GM18870 (cell line): ENCODE measurements around the gene STPG2.
"Not testable (repeated sequence)": the region's sequence is repeated elsewhere in the genome, so short reads cannot be mapped to it uniquely, and the experiment has no call there.

Experiments
- ATAC-seq: cut with Tn5 transposase; IDR thresholded peaks from one replicate; pipeline ENCODE4 v1.9.1; 2021; ENCODE audit warnings: moderate library complexity; ENCODE audit not compliant: unreplicated experiment

Gene STPG2

DNA sequence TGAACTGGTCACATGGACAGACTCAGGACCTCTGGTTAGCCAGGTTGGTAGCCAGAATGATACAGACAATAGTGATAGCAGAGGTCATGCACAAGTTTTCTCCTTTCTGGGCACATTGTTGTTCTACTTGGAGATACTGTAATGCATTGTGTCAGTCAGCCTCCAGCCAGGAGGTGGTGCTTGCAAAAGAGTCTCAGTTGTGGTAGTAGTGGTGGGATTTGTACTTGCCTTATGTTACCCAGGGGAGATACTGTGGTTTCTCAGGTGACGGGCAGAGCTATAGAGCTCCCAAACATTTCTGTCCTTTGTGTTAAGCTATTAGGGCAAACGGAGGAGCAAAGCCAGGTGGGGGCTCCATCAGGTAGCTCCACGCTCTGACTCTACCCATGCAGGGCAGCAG is 190.5 kb downstream of the STPG2 start:
- ATAC-seq, result no peak

DNA sequence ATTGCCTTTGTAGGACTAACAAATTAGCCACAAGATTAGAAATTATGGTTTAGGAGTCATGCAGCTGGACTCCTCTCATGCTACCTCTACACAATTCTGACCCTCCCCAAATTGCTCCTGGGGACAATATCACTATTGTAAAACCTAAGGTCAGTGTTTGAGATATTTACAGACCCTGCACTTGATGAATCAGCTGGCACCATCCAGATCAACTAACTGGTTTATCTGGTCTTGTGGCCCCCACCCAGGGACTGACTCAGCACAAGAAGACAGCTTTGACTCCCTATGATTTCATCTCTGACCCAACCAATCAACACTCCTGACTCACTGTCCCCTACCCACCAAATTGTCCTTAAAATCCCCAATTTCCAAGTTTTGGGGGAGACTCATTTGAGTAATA is 192.4 kb downstream of the STPG2 start:
- ATAC-seq, result no peak

DNA sequence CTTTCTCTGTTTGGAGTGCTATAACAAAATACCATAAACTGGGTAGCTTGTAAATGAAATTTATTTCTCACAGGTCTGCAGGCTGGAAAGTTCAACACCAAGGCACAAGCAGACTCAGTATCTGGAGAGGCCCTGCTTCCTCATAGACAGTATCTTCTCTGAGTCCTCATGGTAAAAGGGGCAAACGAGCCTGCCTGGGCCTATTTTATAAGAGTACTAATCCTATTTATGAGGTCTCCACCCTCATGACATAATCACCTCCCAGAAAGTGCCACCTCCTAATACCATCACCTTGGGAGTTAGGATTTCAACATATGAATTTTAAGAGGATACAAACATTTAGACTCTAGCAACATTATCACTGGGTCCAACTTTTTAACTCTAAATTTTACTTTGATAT is 200.3 kb downstream of the STPG2 start:
- ATAC-seq, result no peak

DNA sequence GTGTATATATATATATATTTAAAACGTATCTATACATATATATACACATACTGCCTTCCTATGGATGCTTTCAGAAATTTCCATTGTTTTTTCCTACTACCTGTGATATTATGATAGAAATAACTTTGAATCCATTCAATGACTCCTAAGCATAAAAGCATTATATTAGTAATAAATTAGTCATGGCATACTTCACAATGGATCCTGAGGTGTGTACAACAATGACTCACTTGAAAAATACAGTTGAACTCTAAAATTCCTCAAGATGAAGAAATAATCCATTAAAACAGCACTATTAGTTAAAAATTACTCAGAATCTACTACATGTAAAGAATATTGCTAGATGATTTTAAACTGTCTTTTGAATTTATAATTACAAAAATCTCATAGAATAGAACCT is 201.1 kb downstream of the STPG2 start:
- ATAC-seq, result no peak

DNA sequence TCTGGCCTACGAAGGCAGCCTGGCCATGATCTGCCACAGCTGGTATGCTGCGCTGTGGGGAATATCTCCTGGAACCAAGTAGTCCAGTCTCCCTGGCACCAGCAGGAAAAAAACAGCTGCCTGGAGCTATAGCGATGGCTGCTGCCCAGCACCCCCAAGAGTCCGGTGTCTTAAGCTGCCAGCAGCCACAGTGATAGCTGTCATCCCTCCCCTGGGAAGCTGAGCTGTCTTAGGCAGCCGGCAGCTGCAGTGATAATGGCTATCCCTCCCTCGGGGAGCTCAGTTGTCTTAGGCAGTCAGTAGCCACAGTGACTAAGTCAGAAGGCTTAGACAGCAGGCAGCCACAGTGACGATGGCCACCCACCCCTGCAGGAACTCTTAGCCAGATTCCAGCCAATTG is 205.1 kb downstream of the STPG2 start:
- ATAC-seq, result no peak

DNA sequence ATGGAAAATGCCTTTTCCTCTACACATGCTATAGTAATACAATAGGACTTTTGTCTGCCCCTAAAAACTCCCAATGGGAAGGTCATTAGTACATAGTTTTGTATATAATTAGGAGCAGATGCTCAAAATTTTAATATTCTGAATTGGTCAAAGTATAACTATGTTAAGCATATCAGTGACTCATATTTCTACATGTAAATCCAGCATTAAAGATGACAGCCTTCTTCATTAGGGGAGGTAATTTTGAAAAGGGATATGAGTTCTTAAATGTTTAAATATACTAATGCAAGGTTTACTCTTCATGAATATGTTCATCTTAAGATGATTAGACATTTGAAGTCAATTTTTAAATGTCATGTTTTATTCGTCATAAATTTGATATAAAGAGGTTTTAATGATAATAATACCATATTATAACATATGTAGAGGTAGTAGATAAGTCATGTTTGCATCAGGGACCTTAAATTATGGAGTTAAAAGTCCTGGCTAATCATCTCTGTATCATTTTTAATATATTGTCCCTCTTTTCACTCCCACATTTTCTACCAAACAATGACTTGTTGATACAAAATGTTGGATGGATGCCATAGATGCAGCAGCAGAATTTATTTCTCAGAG is 218.8 kb downstream of the STPG2 start:
- no peak for ATAC-seq

DNA sequence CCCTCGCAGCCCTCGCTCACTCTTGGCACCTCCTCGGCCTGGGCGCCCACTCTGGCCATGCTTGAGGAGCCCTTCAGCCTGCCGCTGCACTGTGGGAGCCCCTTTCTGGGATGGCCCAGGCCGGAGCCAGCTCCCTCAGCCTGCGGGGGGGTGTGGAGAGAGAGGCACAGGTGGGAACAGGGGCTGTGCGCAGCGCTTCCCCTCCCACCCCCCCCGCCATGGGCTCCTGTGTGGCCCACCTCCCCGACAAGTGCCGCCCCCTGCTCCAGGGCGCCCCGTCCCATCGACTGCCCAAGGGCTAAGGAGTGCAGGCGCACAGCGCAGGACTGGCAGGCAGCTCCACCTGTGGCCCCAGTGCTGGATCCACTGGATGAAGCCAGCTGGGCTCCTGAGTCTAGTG is 220.2 kb downstream of the STPG2 start:
- no peak for ATAC-seq

DNA sequence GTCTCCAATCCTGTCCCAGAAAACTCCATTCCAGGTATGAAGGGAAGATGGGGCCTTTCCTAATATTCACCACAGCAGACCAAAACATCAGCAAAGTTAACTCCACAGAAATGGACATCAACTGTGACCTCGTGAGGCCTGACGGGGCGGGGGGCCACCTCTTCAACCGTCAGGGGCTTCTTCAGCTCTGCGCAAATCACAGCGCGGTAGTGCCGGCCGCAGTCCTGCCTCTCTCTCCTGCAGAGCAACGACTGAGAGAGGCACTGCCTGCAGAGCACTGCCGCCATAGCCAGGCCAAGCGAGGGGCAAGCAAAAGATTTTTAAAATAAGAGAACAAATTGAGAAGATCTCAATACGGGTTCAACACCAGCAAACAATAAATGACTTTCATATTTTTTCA is 226.2 kb downstream of the STPG2 start:
- ATAC-seq, result no peak

DNA sequence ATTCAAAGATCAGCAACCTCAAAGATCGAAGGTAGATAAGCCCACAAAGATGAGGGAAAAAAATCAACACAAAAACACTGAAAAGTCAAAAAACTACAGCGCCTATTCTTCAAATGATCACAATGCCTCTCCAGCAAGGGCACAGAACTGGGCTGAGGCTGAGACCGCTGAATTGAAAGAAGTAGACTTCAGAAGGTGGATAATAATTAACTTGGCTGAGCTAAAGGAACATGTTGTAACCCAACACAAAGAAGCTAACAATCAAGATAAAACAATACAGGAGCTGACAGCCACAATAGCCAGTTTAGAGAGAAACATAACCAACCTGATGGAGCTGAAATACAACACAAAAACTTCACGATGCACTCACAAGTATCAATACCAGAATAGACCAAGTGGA is 231.1 kb downstream of the STPG2 start:
- ATAC-seq, result no peak

DNA sequence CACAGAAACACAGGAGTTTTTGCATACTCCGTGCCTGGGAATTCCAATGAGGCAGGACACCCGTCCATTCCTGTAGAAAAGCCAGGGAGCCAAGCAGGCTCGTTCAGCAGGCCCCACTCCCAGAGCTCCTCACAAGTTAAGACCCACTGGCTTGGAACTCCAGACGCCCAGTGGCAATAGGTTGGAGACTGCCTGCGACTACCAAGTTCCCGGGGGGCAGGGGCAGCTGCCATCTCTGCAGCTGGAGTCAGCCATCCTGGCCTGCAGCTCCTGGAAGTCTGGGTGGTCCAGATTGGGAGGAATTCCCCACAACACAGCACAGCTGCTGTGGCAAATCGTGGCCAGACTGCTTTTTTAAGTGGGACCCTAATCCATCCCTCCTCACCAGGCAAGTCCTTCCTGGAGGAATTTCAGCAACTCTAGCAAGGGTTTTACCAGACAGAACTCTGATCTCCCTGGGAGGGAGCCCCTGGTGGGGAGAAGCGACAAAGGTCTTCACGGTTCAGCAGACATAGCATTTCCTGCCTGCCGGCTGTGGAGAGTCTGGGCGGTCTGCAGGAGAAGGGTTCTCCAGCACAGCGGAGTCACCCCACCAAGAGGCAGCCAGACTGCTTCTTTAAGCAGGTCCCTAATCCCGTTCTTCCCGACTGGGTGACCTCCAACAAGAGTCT is 231.9 kb downstream of the STPG2 start:
- no peak for ATAC-seq

DNA sequence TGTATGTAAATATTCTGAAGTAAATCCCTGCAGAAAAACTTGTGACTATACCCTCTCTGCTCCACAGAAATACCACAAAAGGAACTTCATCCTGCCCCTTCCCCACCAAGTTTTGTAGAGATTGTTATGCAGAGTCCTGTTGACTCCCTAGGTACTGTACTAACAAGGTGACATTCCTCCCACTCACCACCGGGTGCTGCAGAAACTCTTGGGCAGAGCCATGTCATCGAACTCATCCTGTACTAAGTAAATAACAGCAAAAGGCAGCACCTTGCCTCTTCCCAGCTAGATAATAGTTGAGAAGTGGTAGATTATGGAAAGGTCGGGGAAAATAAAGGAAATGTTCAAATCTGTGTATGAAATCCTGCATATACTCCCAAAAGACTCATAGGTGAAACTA is 233.3 kb downstream of the STPG2 start:
- no peak for ATAC-seq

DNA sequence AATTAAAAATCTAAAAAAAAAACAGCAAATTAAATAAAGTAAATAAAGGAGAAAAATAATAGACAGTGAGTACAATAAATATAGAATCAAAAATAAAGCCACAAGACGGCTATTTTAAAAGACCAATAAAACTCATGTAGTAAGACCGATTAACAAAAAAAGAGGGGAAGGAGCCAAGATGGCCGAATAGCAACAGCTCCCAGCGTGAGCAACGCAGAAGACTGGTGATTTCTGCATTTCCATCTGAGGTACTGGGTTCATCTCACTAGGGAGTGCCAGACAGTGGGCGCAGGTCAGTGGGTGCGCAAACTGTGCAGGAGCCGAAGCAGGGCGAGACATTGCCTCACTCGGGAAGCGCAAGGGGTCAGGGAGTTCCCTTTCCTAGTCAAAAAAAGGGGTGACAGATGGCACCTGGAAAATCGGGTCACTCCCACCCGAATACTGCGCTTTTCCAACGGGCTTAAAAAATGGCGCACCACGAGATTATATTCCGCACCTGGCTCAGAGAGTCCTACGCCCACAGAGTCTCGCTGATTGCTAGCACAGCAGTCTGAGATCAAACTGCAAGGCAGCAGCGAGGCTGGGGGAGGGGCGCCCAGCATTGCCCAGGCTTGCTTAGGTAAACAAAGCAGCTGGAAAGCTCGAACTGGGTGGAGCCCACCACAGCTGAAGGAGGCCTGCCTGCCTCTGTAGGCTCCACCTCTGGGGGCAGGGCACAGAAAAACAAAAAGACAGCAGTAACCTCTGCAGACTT is 239.7 kb downstream of the STPG2 start:
- not testable (repeated sequence) for ATAC-seq

DNA sequence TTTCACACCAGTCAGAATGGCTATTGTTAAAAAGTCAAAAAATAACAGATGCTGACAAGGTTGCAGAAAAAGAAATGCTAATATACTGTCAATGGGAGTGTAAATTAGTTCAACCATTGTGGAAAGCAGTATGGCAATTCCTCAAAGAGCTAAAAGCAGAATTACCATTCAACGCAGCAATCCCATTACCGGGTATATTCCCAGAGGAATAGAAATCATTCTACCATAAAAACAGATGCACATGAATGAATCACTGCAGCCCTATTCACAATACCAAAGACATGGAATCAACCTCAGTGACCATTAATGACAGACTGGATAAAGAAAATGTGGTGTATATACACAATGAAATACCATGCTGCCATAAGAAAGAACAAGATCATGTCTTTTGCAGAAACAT is 243.0 kb downstream of the STPG2 start:
- ATAC-seq, result no peak

DNA sequence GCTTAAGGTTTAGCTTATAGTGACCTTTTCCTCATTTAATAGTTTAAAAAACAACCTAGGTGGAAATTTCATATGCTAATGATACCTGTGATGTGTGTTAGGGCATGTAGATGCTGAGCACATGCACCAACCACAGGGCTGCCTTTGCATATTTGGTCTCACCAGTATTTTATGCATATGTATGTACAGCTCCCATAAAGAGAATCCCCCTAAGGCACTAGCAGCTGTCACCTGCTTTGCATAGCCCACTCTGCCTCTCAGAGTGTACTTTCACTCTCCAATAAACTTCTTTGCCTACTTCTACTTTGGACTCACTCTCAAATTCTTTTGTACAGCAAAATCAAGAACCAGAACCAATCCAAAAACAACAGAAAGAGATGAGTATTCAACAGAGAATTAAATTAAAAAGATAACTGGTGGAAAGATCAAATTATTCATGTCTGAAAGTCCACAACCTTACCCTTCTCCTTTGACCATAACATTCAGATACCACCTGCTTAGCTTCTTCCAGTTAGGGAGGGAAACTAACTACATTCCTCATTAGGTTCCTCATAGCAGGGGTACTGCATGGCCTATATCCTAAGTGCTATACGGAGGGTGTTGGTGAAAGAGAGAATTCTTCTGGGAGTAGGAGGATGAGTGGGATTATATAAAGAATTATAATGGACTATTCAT is 250.5 kb downstream of the STPG2 start:
- ATAC-seq, result no peak

DNA sequence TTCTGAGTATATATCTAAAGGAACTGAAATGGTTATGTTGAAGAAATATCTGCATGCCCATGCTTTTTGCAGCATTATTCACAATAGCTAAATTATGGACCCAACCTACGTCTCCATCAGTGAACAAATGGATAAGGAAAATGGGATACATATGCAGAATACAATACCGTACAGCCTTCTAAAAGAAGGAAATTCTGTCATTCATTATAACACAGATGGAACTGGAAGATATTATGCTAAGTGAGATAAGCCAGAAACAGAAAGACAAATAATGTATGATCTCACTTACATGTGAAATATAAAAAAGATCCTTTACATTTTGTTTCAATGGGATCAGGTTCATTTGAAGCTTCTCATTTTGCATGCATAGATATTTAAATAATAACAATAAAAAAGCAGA is 263.3 kb downstream of the STPG2 start:
- no peak for ATAC-seq

DNA sequence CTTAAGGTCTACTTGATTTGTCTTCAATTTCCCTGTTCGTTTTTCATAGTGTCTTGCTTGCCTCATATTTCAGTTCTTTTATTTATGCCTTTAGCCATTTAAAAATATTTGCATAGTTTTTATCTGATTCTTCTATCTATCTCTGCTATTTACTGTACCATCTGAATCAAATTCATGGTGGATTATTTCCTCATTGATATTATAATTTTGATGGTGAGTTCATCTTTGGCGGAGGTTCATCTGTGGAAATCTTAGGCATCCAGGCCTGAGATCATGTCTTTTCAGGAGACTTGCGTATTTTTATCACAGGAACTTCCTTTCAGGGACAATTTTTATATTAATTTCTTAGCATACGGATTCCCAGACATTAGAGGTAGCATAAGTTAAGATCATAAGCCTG is 275.2 kb downstream of the STPG2 start:
- ATAC-seq, result no peak

DNA sequence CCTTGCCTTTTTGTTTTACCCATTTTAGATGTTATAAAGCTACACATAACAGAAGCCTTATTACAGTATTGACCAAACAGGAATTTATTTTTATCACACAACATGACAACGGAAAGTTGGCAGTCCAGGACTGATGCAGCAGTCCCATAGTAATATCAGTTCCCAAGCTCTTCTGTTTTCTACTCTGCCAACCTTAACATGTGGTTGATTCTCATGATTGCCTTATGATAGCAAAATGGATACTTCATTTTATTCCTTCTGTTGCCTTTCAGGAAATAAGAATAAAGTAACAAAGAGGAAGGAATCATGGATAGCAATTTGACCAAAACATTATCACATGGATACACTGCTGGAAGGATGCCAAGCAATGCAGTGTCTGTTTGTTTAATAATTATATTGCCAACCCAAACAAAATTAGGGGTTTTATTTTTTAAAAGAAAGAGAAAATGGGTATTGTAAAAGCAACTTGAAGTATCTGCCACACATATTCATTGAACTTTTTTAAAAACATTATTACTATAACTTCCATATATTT is 275.7 kb downstream of the STPG2 start:
- ATAC-seq, result no peak

DNA sequence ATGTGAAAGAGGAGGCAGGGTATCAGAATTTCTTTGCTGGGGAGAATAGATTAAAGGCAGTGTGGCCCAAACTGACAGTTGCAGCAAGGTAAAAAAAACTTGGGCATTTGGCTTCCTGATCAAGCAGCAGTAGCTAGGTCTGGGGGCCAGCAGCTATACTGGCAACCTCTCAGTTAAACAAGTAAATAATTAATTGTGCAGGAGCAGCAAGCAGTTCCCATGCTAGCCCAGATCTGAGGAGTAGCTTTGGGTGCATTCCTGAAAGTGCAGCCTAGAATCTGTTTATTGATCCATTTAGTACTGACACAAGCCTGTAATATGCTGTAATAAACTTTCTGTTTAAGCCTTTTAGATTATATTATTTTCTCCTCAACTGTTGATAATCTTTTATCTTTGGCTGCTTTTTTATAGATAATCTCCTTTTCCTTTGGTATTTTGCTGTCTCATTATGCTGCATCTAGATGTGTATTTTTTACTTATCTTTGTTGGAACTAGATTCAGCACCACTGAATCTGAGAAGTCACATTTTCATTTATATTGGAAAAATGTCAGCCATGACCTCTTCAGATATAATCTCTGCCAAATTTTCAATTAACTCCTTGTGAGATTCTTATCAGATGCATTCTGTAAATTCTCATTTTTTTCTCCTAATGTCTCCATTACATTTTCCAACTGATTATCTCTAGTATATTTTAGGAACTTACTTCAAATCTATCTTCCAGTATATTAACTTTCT is 276.3 kb downstream of the STPG2 start:
- no peak for ATAC-seq

DNA sequence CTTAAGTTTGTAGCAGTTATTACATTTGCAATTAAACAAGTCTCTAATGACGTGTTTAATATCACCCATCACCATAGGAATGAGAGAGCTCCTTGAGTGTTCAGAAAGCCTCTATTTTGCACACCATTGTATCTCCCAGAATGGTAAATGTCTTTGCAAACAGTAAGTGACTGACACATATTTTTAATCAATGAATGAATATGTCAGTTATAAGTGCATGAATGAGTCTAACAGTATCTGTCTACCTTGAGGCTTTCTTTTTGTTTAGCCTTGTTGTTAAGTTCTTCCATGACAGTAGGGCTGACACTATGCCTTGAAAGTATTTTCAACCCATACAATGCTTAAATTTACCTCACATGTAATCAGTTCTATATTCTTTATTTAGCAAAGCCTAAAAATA is 292.2 kb downstream of the STPG2 start:
- ATAC-seq, result no peak

DNA sequence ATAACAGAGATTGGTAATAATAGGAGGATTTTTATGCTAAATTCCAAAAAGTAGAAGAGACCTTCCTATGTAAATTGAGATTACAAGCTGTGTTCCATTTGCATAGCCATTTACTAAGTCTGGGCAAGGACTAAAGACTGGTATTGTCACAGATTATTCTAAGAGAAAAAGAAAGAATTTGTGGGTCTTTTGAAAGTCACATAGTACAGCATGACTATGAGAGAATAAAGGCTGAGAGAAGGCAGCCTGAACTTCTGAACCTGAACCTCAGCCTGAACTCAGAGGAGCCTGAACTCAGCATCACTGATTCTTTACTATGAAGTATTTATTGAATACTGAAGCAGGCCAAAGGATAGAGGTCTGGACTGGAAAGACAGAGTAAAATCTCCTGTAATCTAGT is 297.5 kb downstream of the STPG2 start:
- ATAC-seq, result no peak

DNA sequence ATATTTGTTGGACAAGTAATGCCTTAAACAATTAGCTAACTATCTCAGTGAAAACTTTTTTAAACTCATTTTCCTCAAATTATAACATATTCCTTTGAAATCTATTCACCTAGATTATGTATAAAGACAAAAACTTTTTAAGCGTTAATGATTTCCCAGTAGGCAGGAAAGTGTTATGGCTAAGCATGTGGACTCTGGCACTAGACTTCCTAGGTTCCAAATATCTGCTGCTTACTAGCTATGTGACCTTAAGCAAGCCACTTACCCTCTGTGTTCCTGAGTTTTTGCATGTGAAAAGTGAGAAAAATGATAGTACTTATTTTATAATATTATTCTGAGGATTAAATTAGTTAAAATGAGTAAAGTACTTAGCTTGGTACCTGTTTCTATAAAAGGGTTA is 301.8 kb downstream of the STPG2 start:
- ATAC-seq, result no peak
